Vagina (tissue), 2 donors: ENCODE results near the gene FRRS1L. TPM values are rescaled to one million over a fixed set of nuclear protein-coding genes. Genes with fewer than 3 reads are reported as not detected.

Experiments
- DNase-seq, 2 donors: peaks; one replicate each; pipeline ENCODE4 v3.0.0-alpha.2; 2017; ENCODE audit errors: extremely low spot score in 2 of 2
- H3K27ac ChIP-seq: fragments of 200-600 bp; sonication (generic); one replicate; pipeline ENCODE4 v1.5.1; 2019
- H3K27me3 ChIP-seq: fragments of 200-600 bp; sonication (generic); one replicate; pipeline ENCODE4 v1.5.1; 2019
- H3K36me3 ChIP-seq, 2 donors: fragments of 200-600 bp; sonication (generic); one replicate each; pipeline ENCODE4 v1.5.1; 2017 to 2019
- H3K4me1 ChIP-seq: fragments of 200-600 bp; sonication (generic); one replicate; pipeline ENCODE4 v1.5.1; 2019
- H3K4me3 ChIP-seq, 2 donors: fragments of 200-600 bp; sonication (generic); 1 replicate in 1 of 2; 2 replicates in 1 of 2; pipeline ENCODE4 v1.5.1; 2016 to 2019
- H3K9me3 ChIP-seq: fragments of 200-600 bp; sonication (generic); one replicate; pipeline ENCODE4 v1.5.1; 2019
- POLR2A ChIP-seq, 2 donors: fragments of 450-650 bp; IDR thresholded peaks; one replicate each; pipeline ENCODE4 v1.6.1; 2017; ENCODE audit warnings: antibody characterized with exemption in 2 of 2, mild to moderate bottlenecking in 2 of 2, moderate library complexity in 2 of 2
- POLR2AphosphoS5 ChIP-seq, 2 donors: sonication (generic); formaldehyde crosslinking; IDR thresholded peaks; one replicate each; pipeline ENCODE4 v1.9.0; 2017; ENCODE audit warnings: antibody characterized with exemption in 2 of 2, mild to moderate bottlenecking in 2 of 2, low read depth in 1 of 2; ENCODE audit not compliant: insufficient read depth in 1 of 2
- intact Hi-C: fragments of 100-400 bp; cut with DNase I; formaldehyde crosslinking; loops from one replicate; pipeline ENCODE4 v1.15.1; 2023
- total RNA-seq: library from RNA; depleted of rRNA; stranded (reverse); fragments of >200 nt; gene quantifications from one replicate; pipeline ENCODE4 v1.2.3, GENCODE V29; 2016
- TF ChIP-seq, protein P1 (sequence below), 3 experiments: fragments of 450-650 bp in 2 of 3; fragments of 200-600 bp in 1 of 3; sonication (generic) in 1 of 3; IDR thresholded peaks; one replicate each; pipeline ENCODE4 v1.5.1; 2017 to 2019; ENCODE audit warnings: antibody characterized with exemption in 3 of 3, mild to moderate bottlenecking in 2 of 3, moderate library complexity in 2 of 3

FRRS1L gene
- total RNA-seq, 1 donor from 2014 or later, result 2.2 TPM

DNA sequence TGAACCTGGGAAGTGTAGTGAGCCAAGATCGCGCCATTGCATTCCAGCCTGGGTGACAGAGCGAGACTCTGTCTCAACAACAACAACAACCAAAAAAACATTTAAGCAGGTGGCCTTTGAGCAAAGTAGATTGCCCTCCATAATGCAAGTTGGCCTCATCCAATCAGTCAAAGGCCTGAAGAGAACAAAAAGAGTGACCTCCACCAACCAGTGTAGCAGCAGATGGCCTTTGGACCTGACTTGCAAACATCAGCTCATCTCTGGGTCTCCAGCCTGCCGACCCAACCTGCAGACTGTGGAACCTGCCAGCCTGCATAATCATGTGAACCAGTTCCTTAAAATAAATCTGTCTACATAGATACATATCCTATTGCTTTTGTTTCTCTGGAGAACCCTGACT is 7.5 kb downstream of the FRRS1L start:
- Histone ChIP-seq H3K27ac (no peak overlapping the region), H3K4me1 (no peaks in the 10 kb centered on the region), H3K36me3 (no peaks in the 10 kb centered on the region), H3K4me3 (no peak overlapping the region), H3K27me3 (no peaks in the 10 kb centered on the region), H3K9me3 (no peaks in the 10 kb centered on the region)
- no peak for TF ChIP-seq POLR2A (IDR thresholded peaks at IDR 0.05)
- TF ChIP-seq, protein P1, sequence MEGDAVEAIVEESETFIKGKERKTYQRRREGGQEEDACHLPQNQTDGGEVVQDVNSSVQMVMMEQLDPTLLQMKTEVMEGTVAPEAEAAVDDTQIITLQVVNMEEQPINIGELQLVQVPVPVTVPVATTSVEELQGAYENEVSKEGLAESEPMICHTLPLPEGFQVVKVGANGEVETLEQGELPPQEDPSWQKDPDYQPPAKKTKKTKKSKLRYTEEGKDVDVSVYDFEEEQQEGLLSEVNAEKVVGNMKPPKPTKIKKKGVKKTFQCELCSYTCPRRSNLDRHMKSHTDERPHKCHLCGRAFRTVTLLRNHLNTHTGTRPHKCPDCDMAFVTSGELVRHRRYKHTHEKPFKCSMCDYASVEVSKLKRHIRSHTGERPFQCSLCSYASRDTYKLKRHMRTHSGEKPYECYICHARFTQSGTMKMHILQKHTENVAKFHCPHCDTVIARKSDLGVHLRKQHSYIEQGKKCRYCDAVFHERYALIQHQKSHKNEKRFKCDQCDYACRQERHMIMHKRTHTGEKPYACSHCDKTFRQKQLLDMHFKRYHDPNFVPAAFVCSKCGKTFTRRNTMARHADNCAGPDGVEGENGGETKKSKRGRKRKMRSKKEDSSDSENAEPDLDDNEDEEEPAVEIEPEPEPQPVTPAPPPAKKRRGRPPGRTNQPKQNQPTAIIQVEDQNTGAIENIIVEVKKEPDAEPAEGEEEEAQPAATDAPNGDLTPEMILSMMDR (IDR thresholded peaks at IDR 0.05), result no peak
- no peak for TF ChIP-seq POLR2AphosphoS5 (IDR thresholded peaks at IDR 0.05; ENCODE audit: insufficient read depth in 1 of 2, low read depth in 1 of 2)
- intact Hi-C loops, result no loop called here
- DNase-seq, result no peak

DNA sequence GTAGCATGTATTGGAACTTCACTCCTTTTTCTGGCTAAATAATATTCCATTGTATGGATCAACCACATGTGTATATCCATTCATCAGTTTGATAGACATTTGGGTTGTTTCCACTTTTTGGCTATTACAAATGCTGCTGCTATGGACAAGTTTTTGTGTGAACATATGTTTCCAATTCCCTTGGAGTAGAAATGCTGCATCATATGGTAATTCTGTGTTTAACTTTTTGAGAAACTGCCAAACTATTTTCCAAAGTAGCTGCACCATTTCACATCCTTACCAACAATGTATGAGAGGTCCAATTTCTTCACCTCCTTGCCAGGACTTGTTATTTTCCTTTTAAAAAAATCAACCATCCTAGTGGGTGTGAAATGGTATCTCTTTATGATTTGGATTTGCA is 8.4 kb downstream of the FRRS1L start:
- H3K9me3 ChIP-seq, result no peaks in the 10 kb centered on the region
- no peaks in the 10 kb centered on the region for H3K36me3 ChIP-seq
- DNase-seq, result no peak
- TF ChIP-seq, protein P1 (IDR thresholded peaks at IDR 0.05), result no peak
- no peak for TF ChIP-seq POLR2AphosphoS5 (IDR thresholded peaks at IDR 0.05; ENCODE audit: insufficient read depth in 1 of 2, low read depth in 1 of 2)
- TF ChIP-seq POLR2A (IDR thresholded peaks at IDR 0.05), result no peak
- H3K27ac ChIP-seq, result no peak overlapping the region
- intact Hi-C loops, result no loop called here
- no peaks in the 10 kb centered on the region for H3K4me1 ChIP-seq
- no peak overlapping the region for H3K4me3 ChIP-seq
- H3K27me3 ChIP-seq, result no peaks in the 10 kb centered on the region

- intact Hi-C loops, result no loop called here
- no peak for TF ChIP-seq POLR2A (IDR thresholded peaks at IDR 0.05)
- no peak for TF ChIP-seq POLR2AphosphoS5 (IDR thresholded peaks at IDR 0.05; ENCODE audit: insufficient read depth in 1 of 2, low read depth in 1 of 2)
- TF ChIP-seq, protein P1 (IDR thresholded peaks at IDR 0.05), result no peak
- Histone ChIP-seq H3K27ac (no peak overlapping the region), H3K9me3 (no peaks in the 10 kb centered on the region), H3K4me1 (no peaks in the 10 kb centered on the region), H3K27me3 (no peaks in the 10 kb centered on the region), H3K4me3 (no peak overlapping the region), H3K36me3 (no peaks in the 10 kb centered on the region)
- DNase-seq, result no peak
These were observed 10.3 kb downstream of the FRRS1L start for GRCh38 chr9:109156708-109157107.

- no peak for DNase-seq
- Histone ChIP-seq H3K4me3 (no peak overlapping the region), H3K27ac (no peak overlapping the region), H3K36me3 (no peaks in the 10 kb centered on the region), H3K4me1 (no peaks in the 10 kb centered on the region), H3K27me3 (no peaks in the 10 kb centered on the region), H3K9me3 (no peaks in the 10 kb centered on the region)
- intact Hi-C loops, result no loop called here
- TF ChIP-seq, protein P1 (IDR thresholded peaks at IDR 0.05), result no peak
- TF ChIP-seq POLR2A (IDR thresholded peaks at IDR 0.05) (no peak), POLR2AphosphoS5 (IDR thresholded peaks at IDR 0.05; ENCODE audit: insufficient read depth in 1 of 2, low read depth in 1 of 2) (no peak)
These were observed 16.0 kb downstream of the FRRS1L start for GRCh38 chr9:109150925-109151545.

DNA sequence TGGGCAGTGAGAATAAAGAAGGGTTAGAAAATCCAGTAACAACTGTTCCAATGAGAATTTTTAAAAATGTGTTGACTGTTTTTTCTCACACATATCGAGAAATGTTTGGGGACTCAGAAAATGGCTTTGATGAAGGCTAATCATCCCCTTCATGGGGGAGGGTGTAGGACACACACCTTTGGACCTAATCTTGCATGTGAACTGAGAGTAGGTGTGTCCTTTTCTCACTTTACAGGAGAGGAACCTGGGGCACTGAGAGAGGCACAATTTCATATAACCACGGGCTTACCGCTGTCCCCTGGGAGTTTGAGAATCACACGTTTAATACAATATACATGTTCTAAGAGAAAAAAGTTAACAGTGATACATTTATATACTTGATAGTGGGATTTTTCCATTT is 17.3 kb downstream of the FRRS1L start:
- Histone ChIP-seq H3K27me3 (no peaks in the 10 kb centered on the region), H3K4me1 (no peaks in the 10 kb centered on the region), H3K9me3 (no peaks in the 10 kb centered on the region), H3K4me3 (no peak overlapping the region), H3K36me3 (no peaks in the 10 kb centered on the region), H3K27ac (no peak overlapping the region)
- no peak for DNase-seq
- intact Hi-C loops, result no loop called here
- TF ChIP-seq, protein P1 (IDR thresholded peaks at IDR 0.05), result no peak
- TF ChIP-seq POLR2AphosphoS5 (IDR thresholded peaks at IDR 0.05; ENCODE audit: insufficient read depth in 1 of 2, low read depth in 1 of 2) (no peak), POLR2A (IDR thresholded peaks at IDR 0.05) (no peak)
